GM12873 (cell line): Measurements from ENCODE around the gene RALA.

Experiments
- TF ChIP-seq, protein P1 (sequence below): IDR thresholded peaks from 2 replicates; pipeline ENCODE4 v1.5.1; 2012; ENCODE audit warnings: low read depth, mild to moderate bottlenecking, moderate library complexity, low read length, control low read depth; ENCODE audit not compliant: insufficient read depth; ENCODE audit errors: missing control alignments

The RALA gene

DNA sequence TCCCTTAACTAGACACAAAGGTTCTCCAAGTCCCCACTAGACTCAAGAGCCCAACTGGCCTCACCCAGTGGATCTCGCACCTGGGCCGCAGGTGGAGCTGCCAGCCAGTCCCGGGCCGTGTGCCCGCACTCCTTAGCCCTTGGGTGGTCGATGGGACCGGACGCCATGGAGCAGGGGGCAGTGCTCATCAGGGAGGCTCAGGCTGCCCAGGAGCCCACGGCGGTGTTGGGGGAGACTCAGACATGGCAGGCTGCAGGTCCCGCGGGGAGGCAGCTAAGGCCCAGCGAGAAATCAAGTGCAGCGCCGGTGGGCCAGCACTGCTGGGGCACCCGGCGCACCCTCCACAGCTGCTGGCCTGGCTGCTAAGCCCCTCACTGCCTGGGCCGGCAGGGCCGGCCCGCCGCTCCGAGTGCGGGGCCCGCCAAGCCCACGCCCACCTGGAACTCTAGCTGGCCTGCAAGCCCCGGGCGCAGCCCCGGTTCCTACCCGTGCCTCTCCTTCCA lies 130.5 kb downstream of the RALA start:
- TF ChIP-seq, protein P1, sequence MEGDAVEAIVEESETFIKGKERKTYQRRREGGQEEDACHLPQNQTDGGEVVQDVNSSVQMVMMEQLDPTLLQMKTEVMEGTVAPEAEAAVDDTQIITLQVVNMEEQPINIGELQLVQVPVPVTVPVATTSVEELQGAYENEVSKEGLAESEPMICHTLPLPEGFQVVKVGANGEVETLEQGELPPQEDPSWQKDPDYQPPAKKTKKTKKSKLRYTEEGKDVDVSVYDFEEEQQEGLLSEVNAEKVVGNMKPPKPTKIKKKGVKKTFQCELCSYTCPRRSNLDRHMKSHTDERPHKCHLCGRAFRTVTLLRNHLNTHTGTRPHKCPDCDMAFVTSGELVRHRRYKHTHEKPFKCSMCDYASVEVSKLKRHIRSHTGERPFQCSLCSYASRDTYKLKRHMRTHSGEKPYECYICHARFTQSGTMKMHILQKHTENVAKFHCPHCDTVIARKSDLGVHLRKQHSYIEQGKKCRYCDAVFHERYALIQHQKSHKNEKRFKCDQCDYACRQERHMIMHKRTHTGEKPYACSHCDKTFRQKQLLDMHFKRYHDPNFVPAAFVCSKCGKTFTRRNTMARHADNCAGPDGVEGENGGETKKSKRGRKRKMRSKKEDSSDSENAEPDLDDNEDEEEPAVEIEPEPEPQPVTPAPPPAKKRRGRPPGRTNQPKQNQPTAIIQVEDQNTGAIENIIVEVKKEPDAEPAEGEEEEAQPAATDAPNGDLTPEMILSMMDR = no peak

DNA sequence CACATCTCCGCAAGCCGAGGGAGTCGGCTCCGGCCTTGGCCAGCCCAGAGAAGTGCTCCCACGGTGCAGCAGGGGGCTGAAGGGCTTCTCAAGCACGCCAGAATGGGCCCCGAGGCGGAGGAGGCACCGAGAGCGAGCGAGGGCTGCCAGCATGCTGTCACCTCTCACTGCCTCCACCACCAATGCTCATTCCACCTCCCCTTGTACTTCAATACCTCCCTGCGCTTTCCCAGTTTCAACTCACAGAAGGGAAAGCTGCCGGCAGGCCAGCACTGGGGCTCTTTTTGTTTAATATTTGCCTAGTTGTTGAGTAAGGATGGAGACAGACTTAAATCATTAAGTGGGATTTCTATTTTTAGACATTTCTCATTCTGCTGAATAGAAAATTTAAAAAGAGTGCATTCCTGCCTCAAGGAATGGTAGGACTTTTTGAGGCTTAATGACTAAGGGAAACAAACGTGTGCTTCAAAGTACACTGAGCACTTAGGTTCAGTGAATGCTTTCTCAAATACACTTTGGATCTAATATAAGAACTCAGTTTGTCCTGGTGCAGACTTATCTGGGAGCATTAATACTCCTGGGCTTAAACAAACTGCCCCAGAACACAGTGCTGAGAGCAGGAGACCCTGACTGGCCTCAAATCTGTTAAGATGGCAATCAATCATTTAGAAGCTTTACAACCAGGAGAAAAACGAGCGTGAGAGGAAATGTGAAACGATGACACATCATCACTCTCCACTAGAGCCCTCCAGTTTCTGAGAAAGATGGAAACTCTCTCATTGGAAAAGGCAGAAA lies 131.2 kb downstream of the RALA start:
- TF ChIP-seq, protein P1 = no peak

DNA sequence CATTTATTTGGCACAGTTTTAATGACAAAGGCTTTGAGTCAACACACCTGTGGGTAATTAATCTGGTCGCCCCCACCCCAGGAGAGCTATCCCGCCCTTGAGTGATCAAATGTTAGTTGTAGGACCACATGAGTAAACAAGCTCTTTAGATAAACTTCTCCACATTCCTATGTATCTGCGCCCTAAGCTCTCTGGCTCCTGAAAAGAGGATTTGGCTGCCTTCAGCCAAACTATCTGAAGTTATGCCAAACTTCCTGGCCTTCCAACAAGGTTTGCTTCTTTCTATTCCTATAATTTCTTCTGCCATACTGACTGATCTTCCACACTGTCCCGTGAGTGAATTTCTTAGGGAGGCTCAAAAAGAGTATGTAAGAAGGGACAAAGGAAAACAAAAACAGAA lies 134.2 kb downstream of the RALA start:
- TF ChIP-seq, protein P1 = no peak
